Activated naive CD8-positive, alpha-beta T cell treated with anti-CD3 and anti-CD28 coated beads for 36 hours (primary cell): ENCODE measurements around the gene PTBP3. TPM values are rescaled to one million over a fixed set of nuclear protein-coding genes. Genes with fewer than 3 reads are reported as not detected.

Experiments used
- DNase-seq: peaks from one replicate; pipeline ENCODE4 v3.0.0; 2021
- H3K27ac Mint-ChIP-seq: one replicate; pipeline ENCODE4 v1.8.0; 2022; ENCODE audit warnings: mild to moderate bottlenecking, moderate library complexity, mixed read lengths
- H3K27me3 Mint-ChIP-seq: one replicate; pipeline ENCODE4 v1.8.0; 2022; ENCODE audit warnings: mild to moderate bottlenecking, mixed read lengths
- H3K36me3 Mint-ChIP-seq: one replicate; pipeline ENCODE4 v1.8.0; 2021; ENCODE audit warnings: mild to moderate bottlenecking, mixed read lengths
- H3K4me1 Mint-ChIP-seq: one replicate; pipeline ENCODE4 v1.8.0; 2021; ENCODE audit warnings: mixed read lengths
- H3K4me3 Mint-ChIP-seq: one replicate; pipeline ENCODE4 v1.8.0; 2022; ENCODE audit warnings: mild to moderate bottlenecking, moderate library complexity, mixed read lengths
- H3K9me3 Mint-ChIP-seq: one replicate; pipeline ENCODE4 v1.8.0; 2022; ENCODE audit warnings: mixed read lengths
- total RNA-seq, 2 experiments: library from RNA; stranded (reverse); gene quantifications; one replicate each; pipeline ENCODE4 v1.2.3, GENCODE V29; 2021

The PTBP3 gene
- total RNA-seq, 2 experiments from 2014 or later = 116 to 118 TPM

DNA sequence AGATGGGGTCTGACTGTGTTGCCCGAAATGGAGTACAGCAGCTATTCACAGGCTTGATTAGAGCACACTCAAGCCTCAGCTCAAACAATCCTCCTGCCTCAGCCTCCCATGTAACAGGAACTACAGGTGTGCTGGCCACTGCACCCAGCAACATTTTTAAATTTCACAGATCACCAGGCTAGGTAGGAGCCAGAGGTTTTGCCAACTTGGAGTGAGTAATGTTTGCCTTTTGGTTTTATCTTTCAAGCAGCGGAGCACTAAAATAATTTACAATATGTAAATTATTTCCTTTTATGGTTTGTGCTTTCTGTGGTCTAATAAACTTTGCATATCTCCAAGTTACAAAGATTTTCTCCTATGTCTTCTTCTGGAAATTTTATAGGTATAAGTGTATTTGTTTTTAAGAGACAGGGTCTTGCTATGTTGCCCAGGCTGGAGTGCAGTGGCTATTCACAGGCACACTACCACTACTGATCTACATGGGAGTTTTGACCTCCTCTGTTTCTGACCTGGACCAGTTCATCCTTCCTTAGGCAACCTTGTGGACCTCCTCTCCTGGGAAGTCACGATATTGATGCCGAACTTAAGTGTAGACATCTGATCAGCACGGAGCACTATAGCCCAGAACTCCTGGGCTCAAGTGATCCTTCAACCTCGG lies 91.1 kb downstream of the PTBP3 start:
- H3K4me1 Mint-ChIP-seq = peaks cover 13% of the 10 kb centered on the region
- H3K27me3 Mint-ChIP-seq = no peaks in the 10 kb centered on the region
- H3K36me3 Mint-ChIP-seq = peaks cover 43% of the 10 kb centered on the region
- no peak for DNase-seq
- H3K27ac Mint-ChIP-seq = no peak overlapping the region
- no peak overlapping the region for H3K4me3 Mint-ChIP-seq
- H3K9me3 Mint-ChIP-seq = no peaks in the 10 kb centered on the region

DNA sequence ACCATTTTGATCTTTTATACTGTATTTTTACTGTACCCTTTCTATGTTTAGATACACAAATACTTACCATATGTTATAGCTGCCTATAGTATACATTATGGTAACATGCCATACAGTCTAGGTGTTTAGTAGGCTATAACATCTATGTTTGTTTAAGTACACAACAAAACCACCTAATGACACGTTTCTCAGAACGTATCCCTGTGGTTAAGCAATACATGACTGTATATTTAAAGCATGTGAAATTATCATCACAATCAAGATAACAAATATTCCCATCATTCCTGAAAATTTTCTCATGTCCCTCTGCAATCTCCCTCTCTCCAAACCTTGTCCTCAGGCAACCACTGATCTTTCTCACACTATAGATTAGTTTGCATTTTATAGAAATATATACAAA lies 91.9 kb downstream of the PTBP3 start:
- peaks cover 12% of the 10 kb centered on the region for H3K4me1 Mint-ChIP-seq
- H3K4me3 Mint-ChIP-seq = no peak overlapping the region
- H3K36me3 Mint-ChIP-seq = peaks cover 37% of the 10 kb centered on the region
- H3K27ac Mint-ChIP-seq = no peak overlapping the region
- no peak for DNase-seq
- H3K9me3 Mint-ChIP-seq = no peaks in the 10 kb centered on the region
- no peaks in the 10 kb centered on the region for H3K27me3 Mint-ChIP-seq

DNA sequence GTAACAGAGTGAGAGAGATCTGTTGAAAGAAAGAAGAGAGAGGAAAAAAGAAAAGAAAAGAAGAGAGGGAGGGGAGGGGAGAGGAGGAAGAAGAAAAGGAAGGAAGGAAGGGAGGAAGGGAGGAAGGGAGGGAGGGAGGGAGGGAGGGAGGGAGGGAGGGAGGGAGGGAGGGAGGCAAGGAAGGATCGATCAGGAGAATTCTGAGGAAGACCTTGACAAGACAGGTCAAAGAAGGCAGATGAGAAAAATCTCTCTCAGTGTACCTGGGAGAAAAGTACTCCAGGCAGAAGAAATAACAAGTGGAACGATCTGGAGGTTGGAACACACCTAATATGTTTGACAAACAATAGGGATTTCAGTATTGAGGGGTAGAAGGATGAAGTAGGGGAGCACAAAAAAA lies 93.7 kb downstream of the PTBP3 start:
- no peak overlapping the region for H3K4me3 Mint-ChIP-seq
- H3K27me3 Mint-ChIP-seq = no peaks in the 10 kb centered on the region
- H3K27ac Mint-ChIP-seq = no peak overlapping the region
- DNase-seq = no peak
- H3K9me3 Mint-ChIP-seq = no peaks in the 10 kb centered on the region
- peaks cover 24% of the 10 kb centered on the region for H3K36me3 Mint-ChIP-seq
- H3K4me1 Mint-ChIP-seq = peaks cover 11% of the 10 kb centered on the region

DNA sequence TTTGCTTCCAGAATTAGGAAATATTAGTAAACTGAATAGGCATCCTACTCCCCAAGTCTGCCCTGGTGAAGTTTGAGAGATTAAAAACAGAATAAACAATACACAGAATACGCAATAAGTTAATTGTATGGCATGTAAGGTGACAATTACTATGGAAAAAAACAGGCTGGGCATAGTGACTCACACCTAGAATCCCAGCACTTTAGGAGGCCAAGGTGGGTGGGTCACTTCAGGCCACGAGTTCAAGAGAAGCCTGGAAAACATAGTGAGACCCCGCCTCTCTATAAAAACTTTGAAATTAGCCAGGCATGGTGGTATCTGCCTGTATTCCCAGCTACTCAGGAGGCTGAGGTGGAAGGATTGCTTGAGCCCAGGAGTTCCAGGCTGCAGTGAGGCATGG lies 94.1 kb downstream of the PTBP3 start:
- Mint-ChIP-seq H3K4me1 (peaks cover 10% of the 10 kb centered on the region), H3K27ac (no peak overlapping the region), H3K4me3 (no peak overlapping the region)

DNA sequence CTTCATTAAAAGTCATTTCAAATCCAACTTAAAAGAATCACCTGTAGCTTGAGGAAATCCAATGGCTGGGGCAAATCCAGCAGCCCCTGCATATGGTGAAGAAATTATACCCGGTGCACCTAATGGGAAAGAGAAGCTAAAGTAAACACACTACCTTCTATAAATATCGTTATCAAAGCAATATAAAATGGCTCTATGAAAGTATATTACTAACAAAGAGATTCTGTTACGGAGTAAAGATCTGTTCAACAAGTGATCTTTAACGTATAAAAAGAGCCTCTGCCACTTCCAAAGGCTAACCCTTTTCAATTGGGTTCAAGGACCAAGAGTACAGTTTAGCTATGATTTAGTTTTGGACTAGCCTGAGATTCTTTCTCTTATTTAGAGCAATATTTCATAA lies 98.6 kb downstream of the PTBP3 start:
- no peaks in the 10 kb centered on the region for H3K27me3 Mint-ChIP-seq
- peaks cover 11% of the 10 kb centered on the region for H3K4me1 Mint-ChIP-seq
- no peaks in the 10 kb centered on the region for H3K9me3 Mint-ChIP-seq
- H3K36me3 Mint-ChIP-seq = peaks cover 30% of the 10 kb centered on the region
- DNase-seq = no peak
- no peak overlapping the region for H3K27ac Mint-ChIP-seq
- H3K4me3 Mint-ChIP-seq = no peak overlapping the region

More for the DNA sequence above, 94.1 kb downstream of the PTBP3 start:
- no peaks in the 10 kb centered on the region for H3K27me3 Mint-ChIP-seq
- no peak for DNase-seq
- peaks cover 25% of the 10 kb centered on the region for H3K36me3 Mint-ChIP-seq
- no peaks in the 10 kb centered on the region for H3K9me3 Mint-ChIP-seq

DNA sequence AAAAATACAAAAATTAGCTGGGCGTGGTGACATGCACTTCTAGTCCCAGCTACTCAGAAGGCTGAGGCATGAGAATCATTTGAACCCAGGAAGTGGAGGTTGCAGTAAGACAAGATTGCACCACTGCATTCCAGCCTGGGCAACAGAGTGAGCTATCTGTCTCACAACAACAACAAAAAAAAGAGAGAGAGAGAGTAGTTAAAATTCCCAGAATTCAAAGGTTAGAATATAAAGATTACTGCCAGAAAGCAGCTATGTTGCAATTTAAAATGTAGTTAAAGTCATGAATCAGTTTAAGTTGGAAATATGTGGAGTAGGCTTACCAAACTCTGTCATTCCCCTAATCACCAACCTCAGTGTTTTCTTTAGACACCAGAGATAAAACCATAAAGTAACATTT lies 99.7 kb downstream of the PTBP3 start:
- Mint-ChIP-seq H3K9me3 (no peaks in the 10 kb centered on the region), H3K4me1 (peaks cover 8% of the 10 kb centered on the region), H3K27ac (no peak overlapping the region), H3K4me3 (no peak overlapping the region), H3K36me3 (peaks cover 23% of the 10 kb centered on the region), H3K27me3 (no peaks in the 10 kb centered on the region)
- DNase-seq = no peak

DNA sequence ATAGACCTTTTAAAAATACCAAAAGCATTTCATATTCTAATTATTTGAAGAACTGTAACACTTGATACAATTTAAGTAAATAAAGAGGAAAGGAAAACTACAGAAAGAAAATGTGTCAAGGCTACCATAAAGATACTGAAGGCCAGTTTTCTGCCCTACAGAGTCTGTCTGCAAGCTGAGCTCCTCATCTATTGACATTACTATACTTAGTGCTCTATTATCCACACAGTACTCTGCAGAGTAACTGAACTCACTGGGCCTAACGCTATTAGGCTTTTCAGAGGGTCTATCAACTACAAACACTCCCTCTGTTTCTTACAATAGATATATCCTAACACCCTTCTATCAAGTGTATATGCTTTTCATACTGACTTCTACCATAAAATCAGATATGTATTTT lies 101.2 kb downstream of the PTBP3 start:
- peaks cover 1% of the 10 kb centered on the region for H3K4me1 Mint-ChIP-seq
- peaks cover 16% of the 10 kb centered on the region for H3K36me3 Mint-ChIP-seq
- H3K9me3 Mint-ChIP-seq = no peaks in the 10 kb centered on the region
- no peaks in the 10 kb centered on the region for H3K27me3 Mint-ChIP-seq
- H3K27ac Mint-ChIP-seq = no peak overlapping the region
- no peak overlapping the region for H3K4me3 Mint-ChIP-seq
- no peak for DNase-seq

DNA sequence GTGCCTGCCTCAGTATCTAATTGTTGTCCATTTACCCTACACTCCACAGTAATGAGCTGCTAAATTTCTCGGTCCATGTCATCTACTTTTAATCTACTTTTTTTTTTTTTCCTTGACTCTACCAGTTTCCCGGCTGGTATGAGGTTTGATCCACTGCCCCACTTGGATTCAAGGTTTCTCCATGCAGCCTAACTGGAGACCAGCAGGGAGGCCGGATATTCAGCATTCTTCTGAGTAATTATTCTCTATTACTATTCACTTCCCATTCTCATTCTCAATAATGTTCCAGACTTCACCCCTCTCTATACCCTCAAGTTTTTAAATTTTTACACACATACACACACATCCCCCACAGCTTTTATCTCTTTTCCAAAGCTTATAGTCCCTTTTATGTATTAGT lies 107.3 kb downstream of the PTBP3 start:
- no peak overlapping the region for H3K4me3 Mint-ChIP-seq
- no peaks in the 10 kb centered on the region for H3K9me3 Mint-ChIP-seq
- no peak overlapping the region for H3K27ac Mint-ChIP-seq
- H3K27me3 Mint-ChIP-seq = no peaks in the 10 kb centered on the region
- peaks cover 4% of the 10 kb centered on the region for H3K4me1 Mint-ChIP-seq
- H3K36me3 Mint-ChIP-seq = peaks cover 21% of the 10 kb centered on the region
- no peak for DNase-seq

DNA sequence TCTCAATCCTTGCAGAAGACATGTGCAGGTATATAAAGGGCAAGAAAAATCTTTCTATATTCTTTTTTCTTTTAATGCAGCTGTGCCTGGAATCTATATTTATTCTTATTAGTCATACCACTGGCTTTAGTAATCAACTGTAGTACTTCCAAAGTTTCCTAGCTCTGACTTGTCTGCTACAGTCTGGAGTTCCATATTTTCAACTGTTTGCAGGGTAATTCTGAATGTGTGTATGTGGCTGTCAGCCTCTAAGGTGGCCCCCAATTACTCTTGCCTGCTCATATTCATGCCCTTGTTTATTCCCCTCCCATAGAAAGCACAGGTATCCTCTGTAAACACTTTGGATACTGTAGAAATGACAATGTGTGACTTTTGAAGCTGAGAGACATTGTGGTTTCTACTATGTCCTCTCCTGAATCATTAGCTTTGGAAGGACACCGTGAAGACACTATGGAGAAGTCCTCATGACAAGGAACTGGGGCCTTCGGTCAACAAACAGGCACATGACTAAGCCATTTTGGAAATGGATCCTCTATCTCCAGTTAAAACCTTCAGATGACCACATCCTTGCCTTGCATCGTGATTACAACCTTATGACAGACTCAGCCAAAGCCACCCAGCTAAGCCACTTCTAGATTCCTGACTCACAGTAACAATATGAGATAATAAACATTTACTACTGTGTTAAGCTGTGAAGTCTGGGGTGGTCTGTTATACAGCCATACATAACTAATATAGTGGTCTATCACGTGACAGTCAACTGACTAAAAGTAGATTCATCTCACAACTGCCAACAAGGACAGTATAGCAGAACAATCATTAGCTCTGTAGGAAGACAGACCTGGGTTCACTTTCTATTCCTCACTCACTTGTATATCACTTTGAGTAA lies 108.8 kb downstream of the PTBP3 start:
- Mint-ChIP-seq H3K27ac (no peak overlapping the region), H3K4me3 (no peak overlapping the region), H3K36me3 (peaks cover 21% of the 10 kb centered on the region), H3K9me3 (no peaks in the 10 kb centered on the region), H3K27me3 (no peaks in the 10 kb centered on the region), H3K4me1 (peaks cover 9% of the 10 kb centered on the region)
- no peak for DNase-seq

DNA sequence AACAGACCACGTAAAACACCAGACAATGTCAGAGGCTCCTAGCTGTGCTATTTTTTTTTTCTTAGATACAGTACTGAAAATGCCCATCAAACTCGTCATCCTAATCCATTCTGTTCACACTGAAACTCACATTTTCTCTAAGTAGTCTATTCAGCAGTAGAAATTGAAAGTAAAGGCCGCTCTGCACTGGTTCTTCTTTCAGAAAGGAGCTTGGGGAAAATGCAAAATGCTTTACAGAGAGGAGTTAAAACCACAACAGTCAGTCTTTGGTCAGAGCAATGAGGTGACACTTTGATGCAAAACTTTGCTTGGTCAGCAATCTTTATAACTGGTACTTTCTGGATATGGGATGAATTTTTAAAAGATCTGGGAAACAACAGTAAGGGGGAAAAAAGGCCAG lies 114.5 kb downstream of the PTBP3 start:
- peak; percentile 8 for DNase-seq
- Mint-ChIP-seq H3K9me3 (no peaks in the 10 kb centered on the region), H3K27ac (peak overlapping the region; percentile 58), H3K4me3 (no peak overlapping the region), H3K27me3 (no peaks in the 10 kb centered on the region), H3K36me3 (peaks cover 36% of the 10 kb centered on the region), H3K4me1 (peaks cover 29% of the 10 kb centered on the region)

DNA sequence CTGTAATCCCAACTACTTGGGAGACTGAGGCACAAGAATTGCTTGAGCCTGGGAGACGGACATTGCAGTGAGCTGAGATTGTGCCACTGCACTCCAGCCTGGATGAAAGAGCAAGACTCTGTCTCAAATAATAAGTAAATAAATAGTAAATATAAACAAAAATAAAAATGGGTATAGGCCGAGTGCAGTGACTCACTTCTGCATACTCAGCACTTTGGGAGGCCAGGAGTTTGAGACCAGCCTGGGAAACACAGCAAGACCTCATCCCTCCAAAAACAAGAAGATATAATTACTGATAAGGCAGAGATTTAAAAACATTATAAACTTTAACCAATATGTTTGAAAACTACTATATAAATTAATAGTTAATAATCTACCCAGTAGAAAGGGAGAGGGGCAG lies 120.5 kb downstream of the PTBP3 start:
- DNase-seq = no peak
- Mint-ChIP-seq H3K9me3 (peaks cover 13% of the 10 kb centered on the region), H3K27ac (no peak overlapping the region), H3K4me3 (no peak overlapping the region), H3K4me1 (peaks cover 10% of the 10 kb centered on the region), H3K36me3 (peaks cover 74% of the 10 kb centered on the region), H3K27me3 (no peaks in the 10 kb centered on the region)

DNA sequence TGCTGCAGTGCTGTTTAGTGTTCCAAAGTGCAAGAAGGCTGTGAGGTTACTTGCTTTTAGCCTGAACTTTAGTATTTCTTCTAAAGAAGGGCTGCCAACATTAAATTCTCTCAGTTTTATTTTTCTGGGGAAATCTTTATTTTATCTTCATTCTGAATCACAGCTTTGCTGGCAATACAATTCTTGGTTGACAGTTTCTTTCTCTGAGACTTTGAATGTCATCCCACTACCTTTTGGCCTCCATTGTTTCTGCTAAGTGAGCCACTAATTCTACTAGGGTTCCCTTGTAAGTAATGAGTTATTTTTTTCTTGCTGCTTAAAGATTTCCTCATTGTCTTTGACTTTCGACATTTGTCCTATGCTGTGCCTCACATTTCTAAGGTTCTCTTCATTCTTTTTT lies 126.0 kb downstream of the PTBP3 start:
- Mint-ChIP-seq H3K9me3 (peaks cover 37% of the 10 kb centered on the region), H3K36me3 (peaks cover 82% of the 10 kb centered on the region), H3K4me1 (no peaks in the 10 kb centered on the region), H3K27me3 (no peaks in the 10 kb centered on the region), H3K4me3 (no peak overlapping the region), H3K27ac (no peak overlapping the region)
- no peak for DNase-seq

DNA sequence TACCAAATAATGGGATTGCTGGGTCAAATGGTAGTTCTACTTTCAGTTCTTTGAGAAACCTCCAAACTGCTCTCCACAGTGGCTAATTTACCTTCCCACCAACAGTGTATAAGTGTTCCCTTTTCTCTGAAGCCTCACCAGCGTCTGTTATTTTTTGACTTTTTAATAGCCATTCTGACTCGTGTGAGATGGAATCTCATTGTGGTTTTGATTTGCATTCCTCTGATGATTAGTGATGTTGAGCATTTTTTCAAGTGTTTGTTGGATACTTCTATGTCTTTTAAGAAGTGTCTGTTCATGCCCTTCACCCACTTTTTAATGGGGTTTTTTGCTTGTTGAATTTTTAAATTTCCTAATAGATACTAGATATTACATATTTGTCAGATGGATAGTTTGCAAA lies 129.9 kb downstream of the PTBP3 start:
- peaks cover 46% of the 10 kb centered on the region for H3K36me3 Mint-ChIP-seq
- no peaks in the 10 kb centered on the region for H3K27me3 Mint-ChIP-seq
- H3K4me3 Mint-ChIP-seq = no peak overlapping the region
- H3K27ac Mint-ChIP-seq = no peak overlapping the region
- no peaks in the 10 kb centered on the region for H3K4me1 Mint-ChIP-seq
- DNase-seq = no peak
- H3K9me3 Mint-ChIP-seq = peaks cover 32% of the 10 kb centered on the region

DNA sequence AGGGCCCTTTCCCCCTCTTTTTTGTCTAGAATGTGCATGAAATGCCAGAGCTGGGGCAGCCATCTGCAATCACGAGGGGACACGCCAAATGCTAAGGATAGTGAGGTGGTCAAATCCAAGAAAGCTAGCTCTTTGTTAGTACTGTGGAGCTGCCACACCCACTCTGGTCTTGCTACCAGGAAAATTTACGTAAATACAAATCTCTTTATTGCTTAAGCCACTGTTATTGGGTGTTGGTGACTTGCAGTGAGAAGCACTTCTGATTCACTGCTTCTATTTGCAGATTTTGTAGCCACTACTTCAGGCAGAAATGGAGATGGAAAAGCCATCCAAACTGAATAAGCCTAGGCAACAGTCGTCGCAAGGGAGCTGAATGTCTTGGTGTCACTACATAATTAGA lies 132.7 kb downstream of the PTBP3 start:
- Mint-ChIP-seq H3K27me3 (no peaks in the 10 kb centered on the region), H3K36me3 (peaks cover 19% of the 10 kb centered on the region), H3K9me3 (peaks cover 19% of the 10 kb centered on the region), H3K4me1 (no peaks in the 10 kb centered on the region), H3K4me3 (no peak overlapping the region), H3K27ac (no peak overlapping the region)
- DNase-seq = no peak

DNA sequence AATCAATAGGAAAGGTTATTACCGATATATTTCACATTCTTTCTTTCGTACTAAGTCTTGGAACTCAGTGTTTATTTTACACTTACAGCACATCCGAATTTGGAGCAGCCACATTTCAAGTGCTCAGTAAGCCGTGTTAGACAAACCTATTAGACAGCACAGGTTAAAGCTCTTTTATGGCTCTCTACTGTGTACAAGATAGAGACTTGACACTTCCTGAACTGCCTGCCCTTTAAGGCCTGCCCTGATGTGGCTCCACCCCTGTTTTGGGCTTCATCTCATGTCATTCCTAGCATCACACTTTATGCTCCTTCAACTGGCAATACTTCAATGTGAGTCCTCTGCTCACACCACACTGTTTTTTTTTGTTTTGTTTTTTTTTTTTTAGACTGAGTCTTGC lies 134.8 kb downstream of the PTBP3 start:
- H3K27me3 Mint-ChIP-seq = peaks cover 3% of the 10 kb centered on the region
- peaks cover 7% of the 10 kb centered on the region for H3K36me3 Mint-ChIP-seq
- DNase-seq = no peak
- H3K27ac Mint-ChIP-seq = no peak overlapping the region
- H3K4me3 Mint-ChIP-seq = no peak overlapping the region
- peaks cover 7% of the 10 kb centered on the region for H3K9me3 Mint-ChIP-seq
- H3K4me1 Mint-ChIP-seq = peaks cover 2% of the 10 kb centered on the region

DNA sequence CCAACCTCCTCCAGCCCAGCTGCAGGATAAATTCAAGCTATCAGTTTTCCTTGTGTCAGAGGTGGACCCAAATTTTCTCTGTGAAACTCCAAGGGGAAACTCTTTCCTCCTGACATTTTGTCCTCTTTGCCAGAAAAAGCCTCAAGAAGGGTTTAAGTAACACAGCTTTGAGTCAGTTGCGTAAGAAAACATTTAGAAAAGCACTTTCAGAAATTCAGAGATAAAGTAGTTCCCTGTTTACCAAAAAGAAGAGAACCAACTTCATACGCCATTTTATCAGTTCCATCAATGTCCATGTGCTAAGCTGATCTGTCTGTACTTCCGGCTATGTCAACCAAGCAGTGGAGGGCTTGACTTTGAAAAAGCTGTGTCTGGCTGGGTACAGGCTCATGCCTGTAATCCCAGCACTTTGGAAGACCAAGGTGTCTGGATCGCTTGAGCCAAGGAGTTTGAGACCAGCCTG lies 138.4 kb downstream of the PTBP3 start:
- Mint-ChIP-seq H3K4me3 (no peak overlapping the region), H3K27me3 (peaks cover 3% of the 10 kb centered on the region), H3K4me1 (peaks cover 2% of the 10 kb centered on the region), H3K27ac (no peak overlapping the region), H3K9me3 (peaks cover 5% of the 10 kb centered on the region), H3K36me3 (peaks cover 7% of the 10 kb centered on the region)
- no peak for DNase-seq
